WTC11 (cell line): ENCODE measurements around the gene HAND2. TPM values are rescaled to one million over a fixed set of nuclear protein-coding genes. Genes with fewer than 3 reads are reported as not detected.

Experiments
- ATAC-seq: fragments of 200-7000 bp; cut with Tn5 transposase; 2 replicates; pipeline ENCODE4 v1.10.0; 2021; ENCODE audit warnings: mild to moderate bottlenecking, moderate library complexity
- CTCF ChIA-PET: fragments of 300-600 bp; sonication (Branson Sonifier 250); formaldehyde crosslinking; loops from one replicate; lab custom pipeline; 2021; ENCODE audit warnings: antibody characterized with exemption; lab: Charles Lee
- POLR2A ChIA-PET: fragments of 350-600 bp; sonication (Branson Sonifier 250); formaldehyde crosslinking; loops from one replicate; lab custom pipeline; 2021; ENCODE audit warnings: antibody characterized with exemption; lab: Charles Lee
- DNase-seq: peaks from one replicate; pipeline ENCODE4 v3.0.0; 2021; ENCODE audit warnings: low spot score
- H3K27ac Mint-ChIP-seq: 2 replicates; pipeline ENCODE4 v1.8.0; 2021; ENCODE audit warnings: mixed read lengths
- H3K27me3 Mint-ChIP-seq: 2 replicates; pipeline ENCODE4 v1.8.0; 2021; ENCODE audit warnings: low read depth, mild to moderate bottlenecking, moderate library complexity, mixed read lengths
- H3K36me3 Mint-ChIP-seq: 2 replicates; pipeline ENCODE4 v1.8.0; 2021; ENCODE audit warnings: mixed read lengths
- H3K4me1 Mint-ChIP-seq: 2 replicates; pipeline ENCODE4 v1.8.0; 2022; ENCODE audit warnings: mixed read lengths
- H3K4me3 Mint-ChIP-seq: 2 replicates; pipeline ENCODE4 v1.8.0; 2021; ENCODE audit warnings: mild to moderate bottlenecking, moderate library complexity, mixed read lengths
- H3K9me3 Mint-ChIP-seq: 2 replicates; pipeline ENCODE4 v1.8.0; 2021; ENCODE audit warnings: mixed read lengths
- ATF1 ChIP-seq: sonication (generic); formaldehyde crosslinking; IDR thresholded peaks from 2 replicates; pipeline ENCODE4 v1.8.1; 2023; ENCODE audit warnings: mild to moderate bottlenecking, moderate library complexity, missing genetic modification reagents
- CTCF ChIP-seq: fragments of 200-600 bp; IDR thresholded peaks from 2 replicates; pipeline ENCODE4 v1.8.0; 2022; ENCODE audit warnings: antibody characterized with exemption
- FOXK1 ChIP-seq: sonication (generic); formaldehyde crosslinking; IDR thresholded peaks from 2 replicates; pipeline ENCODE4 v1.8.0; 2022; ENCODE audit warnings: mild to moderate bottlenecking, moderate library complexity, missing genetic modification reagents
- MLX ChIP-seq: sonication (generic); formaldehyde crosslinking; IDR thresholded peaks from 2 replicates; pipeline ENCODE4 v1.8.1; 2023; ENCODE audit warnings: mild to moderate bottlenecking, missing genetic modification reagents, moderate library complexity
- NR2C2 ChIP-seq: sonication (generic); formaldehyde crosslinking; IDR thresholded peaks from 2 replicates; pipeline ENCODE4 v1.8.0; 2022; ENCODE audit warnings: mild to moderate bottlenecking, missing genetic modification reagents
- OVOL2 ChIP-seq: fragments of 250-450 bp; sonication (Bioruptor Pico); IDR thresholded peaks from 2 replicates; pipeline ENCODE4 v1.9.0; 2021; ENCODE audit warnings: mild to moderate bottlenecking, borderline replicate concordance
- PRRX2 ChIP-seq: fragments of 250-450 bp; sonication (Bioruptor Pico); IDR thresholded peaks from 2 replicates; pipeline ENCODE4 v1.8.0; 2021; ENCODE audit warnings: mild to moderate bottlenecking
- SMAD4 ChIP-seq: sonication (generic); formaldehyde crosslinking; IDR thresholded peaks from 2 replicates; pipeline ENCODE4 v1.8.0; 2022; ENCODE audit warnings: mild to moderate bottlenecking, missing genetic modification reagents
- ZNF138 ChIP-seq: sonication (generic); formaldehyde crosslinking; conservative IDR thresholded peaks from 2 replicates; pipeline ENCODE4 v1.8.1; 2022; ENCODE audit warnings: mild to moderate bottlenecking, moderate library complexity, missing genetic modification reagents
- ZNF232 ChIP-seq: sonication (generic); formaldehyde crosslinking; IDR thresholded peaks from 2 replicates; pipeline ENCODE4 v1.8.0; 2022; ENCODE audit warnings: mild to moderate bottlenecking, missing genetic modification reagents
- ZNF281 ChIP-seq: sonication (generic); formaldehyde crosslinking; IDR thresholded peaks from 2 replicates; pipeline ENCODE4 v1.8.0; 2023; ENCODE audit warnings: mild to moderate bottlenecking, missing genetic modification reagents
- ZNF425 ChIP-seq: fragments of 250-450 bp; sonication (Bioruptor Pico); conservative IDR thresholded peaks from 2 replicates; pipeline ENCODE4 v1.9.0; 2021; ENCODE audit warnings: mild to moderate bottlenecking
- ZNF532 ChIP-seq: fragments of 250-450 bp; sonication (Bioruptor Pico); IDR thresholded peaks from 2 replicates; pipeline ENCODE4 v1.9.0; 2021; ENCODE audit warnings: mild to moderate bottlenecking, borderline replicate concordance
- ZSCAN18 ChIP-seq: fragments of 250-450 bp; sonication (Bioruptor Pico); IDR thresholded peaks from 2 replicates; pipeline ENCODE4 v2.1.2; 2022; ENCODE audit warnings: mild to moderate bottlenecking, moderate library complexity
- total RNA-seq: library from RNA; stranded (reverse); gene quantifications from 3 replicates; pipeline ENCODE4 v1.2.3, GENCODE V29; 2021

Gene HAND2
- total RNA-seq, 1 experiment from 2014 or later, result 0.13 TPM

- TF ChIP-seq ZNF532 (CRISPR knock-in tag) (no peak), ZNF138 (CRISPR knock-in tag) (no peak), ATF1 (no peak), CTCF (no peak), ZNF232 (no peak), PRRX2 (no peak), ZNF281 (CRISPR knock-in tag) (no peak), OVOL2 (CRISPR knock-in tag) (no peak)
These were observed 26.5 kb upstream of the HAND2 start (continued) for GRCh38 chr4:173556398-173557131.

- Mint-ChIP-seq H3K27me3 (peaks cover 31% of the 10 kb centered on the region), H3K4me1 (no peaks in the 10 kb centered on the region), H3K4me3 (no peak overlapping the region), H3K9me3 (no peaks in the 10 kb centered on the region), H3K36me3 (no peaks in the 10 kb centered on the region), H3K27ac (no peak overlapping the region)
- POLR2A ChIA-PET, result no interaction called here
- DNase-seq (no peak), ATAC-seq (no peak)
- CTCF ChIA-PET, result interaction anchor here (1.6 kb wide), 1 partner anchor 205 kb away, joined by 6 read pairs; no protein-coding TSS in a partner anchor
- TF ChIP-seq ZNF138 (CRISPR knock-in tag) (no peak), ZNF425 (no peak), FOXK1 (no peak), ZNF532 (CRISPR knock-in tag) (no peak), MLX (CRISPR knock-in tag) (no peak), SMAD4 (CRISPR knock-in tag) (no peak), NR2C2 (CRISPR knock-in tag) (no peak), CTCF (no peak), ZSCAN18 (CRISPR knock-in tag) (no peak), ATF1 (no peak)
These were observed 17.9 kb upstream of the HAND2 start for GRCh38 chr4:173547889-173548288.
